LNCaP clone FGC (cell line): Measurements from ENCODE around the gene GFPT1.

Experiments used
- DNase-seq: peaks from one replicate; pipeline ENCODE4 v3.0.0-alpha.2; 2011; ENCODE audit warnings: low read depth
- H3K4me3 ChIP-seq: 2 replicates; pipeline ENCODE4 v1.5.1; 2011; ENCODE audit warnings: mild to moderate bottlenecking, low read depth, low read length, control low read depth
- TF ChIP-seq, protein P1 (sequence below): IDR thresholded peaks from 2 replicates; pipeline ENCODE4 v1.5.1; 2012; ENCODE audit warnings: mild to moderate bottlenecking; ENCODE audit not compliant: control insufficient read depth, insufficient read depth; ENCODE audit errors: extremely low read depth

GFPT1 gene

DNA sequence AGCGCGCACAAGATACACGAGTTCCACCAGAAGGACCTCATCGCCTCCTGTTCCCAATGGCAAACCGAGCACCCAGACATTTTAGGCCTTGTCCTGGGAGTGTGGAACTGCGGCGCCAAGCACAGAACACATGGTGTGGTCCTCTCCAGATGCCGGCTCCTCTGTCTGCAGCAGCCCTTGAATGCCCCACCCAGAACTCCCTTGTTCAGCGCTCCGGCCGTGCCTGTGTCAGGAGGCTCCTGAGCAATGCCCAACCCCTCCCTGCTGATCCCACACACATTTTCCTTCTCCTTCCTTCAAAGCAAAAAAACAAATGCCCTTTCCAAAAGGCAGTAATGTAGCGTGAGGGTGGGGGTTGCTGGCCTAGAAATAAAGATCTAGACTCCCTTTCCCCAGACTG lies 89.8 kb downstream of the GFPT1 start:
- TF ChIP-seq, protein P1, sequence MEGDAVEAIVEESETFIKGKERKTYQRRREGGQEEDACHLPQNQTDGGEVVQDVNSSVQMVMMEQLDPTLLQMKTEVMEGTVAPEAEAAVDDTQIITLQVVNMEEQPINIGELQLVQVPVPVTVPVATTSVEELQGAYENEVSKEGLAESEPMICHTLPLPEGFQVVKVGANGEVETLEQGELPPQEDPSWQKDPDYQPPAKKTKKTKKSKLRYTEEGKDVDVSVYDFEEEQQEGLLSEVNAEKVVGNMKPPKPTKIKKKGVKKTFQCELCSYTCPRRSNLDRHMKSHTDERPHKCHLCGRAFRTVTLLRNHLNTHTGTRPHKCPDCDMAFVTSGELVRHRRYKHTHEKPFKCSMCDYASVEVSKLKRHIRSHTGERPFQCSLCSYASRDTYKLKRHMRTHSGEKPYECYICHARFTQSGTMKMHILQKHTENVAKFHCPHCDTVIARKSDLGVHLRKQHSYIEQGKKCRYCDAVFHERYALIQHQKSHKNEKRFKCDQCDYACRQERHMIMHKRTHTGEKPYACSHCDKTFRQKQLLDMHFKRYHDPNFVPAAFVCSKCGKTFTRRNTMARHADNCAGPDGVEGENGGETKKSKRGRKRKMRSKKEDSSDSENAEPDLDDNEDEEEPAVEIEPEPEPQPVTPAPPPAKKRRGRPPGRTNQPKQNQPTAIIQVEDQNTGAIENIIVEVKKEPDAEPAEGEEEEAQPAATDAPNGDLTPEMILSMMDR: no peak
- no peak for DNase-seq
- H3K4me3 ChIP-seq: no peak overlapping the region

DNA sequence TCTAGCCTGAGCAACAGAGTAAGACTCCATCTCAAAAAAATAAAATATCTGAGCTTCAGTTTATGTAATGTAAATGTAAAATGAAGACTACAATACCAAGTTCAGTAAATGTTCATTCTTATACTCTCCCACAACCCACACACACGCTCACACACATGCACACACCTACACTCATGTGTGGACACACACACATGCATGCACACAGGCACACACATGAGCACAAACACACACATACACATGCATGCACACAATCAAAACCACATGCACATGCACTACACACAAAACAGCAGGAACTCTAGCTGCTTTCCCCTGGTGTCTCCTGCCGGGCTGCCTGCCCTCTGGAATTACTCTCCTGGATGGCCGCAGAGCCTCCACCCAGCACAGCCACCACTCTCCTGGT lies 90.6 kb downstream of the GFPT1 start:
- H3K4me3 ChIP-seq: no peak overlapping the region
- TF ChIP-seq, protein P1: no peak
- no peak for DNase-seq

DNA sequence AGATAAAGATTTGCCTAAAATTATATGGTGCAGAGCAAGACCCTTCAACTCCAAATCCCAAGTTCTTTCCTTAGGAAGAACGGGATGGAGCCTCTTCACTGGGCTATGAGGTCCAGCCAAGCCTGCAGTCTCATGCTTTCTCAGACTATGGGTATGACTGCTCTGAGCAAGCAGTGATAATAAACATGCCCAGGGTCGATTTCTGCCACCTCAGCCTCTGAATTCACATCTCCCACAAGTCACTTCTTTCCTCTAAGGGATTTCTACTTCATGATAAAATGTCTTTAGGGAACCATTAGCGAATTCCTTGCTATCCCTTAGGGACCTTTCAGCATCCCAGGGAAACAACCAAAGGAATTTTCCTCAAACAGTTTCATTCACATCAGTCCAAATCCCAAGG lies 94.8 kb downstream of the GFPT1 start:
- H3K4me3 ChIP-seq: no peak overlapping the region
- TF ChIP-seq, protein P1: no peak
- no peak for DNase-seq

DNA sequence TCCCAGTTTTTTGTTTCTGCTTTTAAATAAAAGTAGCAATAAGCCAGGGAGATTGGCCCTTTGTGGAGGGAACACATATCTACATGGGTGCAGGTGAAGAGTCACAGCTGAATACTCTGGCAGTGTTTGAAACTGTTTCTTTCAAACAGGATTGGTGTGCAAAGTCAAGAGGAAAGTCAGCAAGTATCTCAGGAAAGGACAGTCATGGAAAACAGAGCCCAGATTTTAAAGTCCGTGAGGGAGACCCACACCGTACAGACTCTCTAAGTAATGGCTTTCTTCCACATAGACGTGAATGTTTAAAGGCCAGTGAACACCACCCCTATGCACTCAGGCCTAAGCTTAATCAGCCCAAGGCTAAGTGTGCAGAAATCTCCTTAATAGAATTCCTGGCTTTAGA lies 95.3 kb downstream of the GFPT1 start:
- DNase-seq: no peak
- TF ChIP-seq, protein P1: no peak

DNA sequence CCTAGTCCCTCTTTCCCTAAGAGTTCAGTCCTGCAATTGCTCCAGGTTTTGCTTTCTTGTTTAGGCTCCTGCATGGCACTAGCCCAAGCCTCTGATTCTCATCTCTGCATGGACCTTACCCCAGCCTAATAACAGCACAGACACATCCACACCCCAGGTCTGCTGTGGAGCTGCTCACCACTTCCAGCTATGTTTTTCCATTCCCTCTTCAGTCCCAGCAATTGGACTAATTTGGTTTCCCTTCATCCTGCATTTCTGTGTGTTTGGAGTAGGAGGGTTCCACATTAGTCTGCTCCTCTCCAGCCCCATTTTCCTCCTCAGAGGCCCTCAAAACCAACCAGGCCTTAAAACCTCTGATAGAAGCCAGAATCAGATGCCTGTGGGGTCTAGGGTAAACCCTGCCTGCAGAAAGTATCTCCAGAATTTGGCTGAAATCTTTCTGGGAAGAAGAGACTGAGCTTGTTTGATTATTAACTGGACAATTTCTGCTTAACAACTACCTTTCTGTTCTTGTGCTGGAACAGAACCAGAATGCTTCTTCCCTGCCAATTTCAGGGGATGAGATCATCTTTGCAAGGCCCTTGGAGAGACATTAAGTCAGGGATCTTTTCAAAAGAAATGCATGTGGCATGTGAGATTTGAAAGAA lies 95.9 kb downstream of the GFPT1 start:
- peak; percentile 19 for DNase-seq
- H3K4me3 ChIP-seq: no peak overlapping the region
- TF ChIP-seq, protein P1: no peak

More for the DNA sequence above, 95.3 kb downstream of the GFPT1 start:
- H3K4me3 ChIP-seq: no peak overlapping the region

DNA sequence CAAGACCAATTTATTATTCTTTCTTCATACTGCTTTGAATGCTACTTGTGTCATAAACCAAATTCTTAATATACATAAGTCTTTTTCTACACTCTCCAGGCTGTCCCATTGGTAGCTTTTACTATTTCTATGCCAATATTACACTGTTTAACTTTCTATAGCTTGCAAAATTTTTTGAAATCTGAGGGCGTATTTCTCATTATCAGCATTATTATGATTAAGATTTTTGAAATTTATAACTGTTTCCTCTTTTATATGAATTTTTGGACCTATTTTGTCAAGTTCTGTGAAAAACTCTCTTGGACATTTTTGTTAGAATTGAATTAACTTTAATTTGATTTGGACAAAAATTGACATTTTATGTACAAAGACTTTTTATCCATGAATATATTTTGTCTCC lies 98.6 kb downstream of the GFPT1 start:
- no peak for DNase-seq
- TF ChIP-seq, protein P1: no peak
- no peak overlapping the region for H3K4me3 ChIP-seq

DNA sequence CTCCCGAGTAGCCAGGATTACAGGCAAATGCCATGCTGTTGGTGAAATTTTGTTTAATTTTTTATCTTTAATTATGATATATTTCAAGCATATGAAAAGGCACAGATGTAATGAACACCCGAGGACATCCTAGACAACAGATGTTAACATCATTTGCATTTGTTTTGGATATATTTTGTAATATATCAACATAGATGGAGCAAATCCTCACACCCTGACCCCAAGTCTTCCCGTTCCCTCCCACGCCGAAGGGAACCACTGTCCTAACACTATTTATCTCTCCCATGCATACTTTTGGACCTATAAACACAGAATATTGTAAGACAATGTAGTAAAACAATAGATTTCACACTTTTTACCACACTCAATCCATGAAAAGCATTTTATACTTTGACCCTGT lies 99.5 kb downstream of the GFPT1 start:
- no peak overlapping the region for H3K4me3 ChIP-seq
- DNase-seq: no peak
- TF ChIP-seq, protein P1: no peak
